ENCODE measurements around the gene SNX6. TPM values are rescaled to one million over a fixed set of nuclear protein-coding genes. Genes with fewer than 3 reads are reported as not detected.
"Not testable (repeated sequence)": the region's sequence is repeated elsewhere in the genome, so short reads cannot be mapped to it uniquely, and the experiment has no call there.

Gene SNX6
- total RNA-seq, 1 experiment from 2014 or later: 69.3 TPM

DNA sequence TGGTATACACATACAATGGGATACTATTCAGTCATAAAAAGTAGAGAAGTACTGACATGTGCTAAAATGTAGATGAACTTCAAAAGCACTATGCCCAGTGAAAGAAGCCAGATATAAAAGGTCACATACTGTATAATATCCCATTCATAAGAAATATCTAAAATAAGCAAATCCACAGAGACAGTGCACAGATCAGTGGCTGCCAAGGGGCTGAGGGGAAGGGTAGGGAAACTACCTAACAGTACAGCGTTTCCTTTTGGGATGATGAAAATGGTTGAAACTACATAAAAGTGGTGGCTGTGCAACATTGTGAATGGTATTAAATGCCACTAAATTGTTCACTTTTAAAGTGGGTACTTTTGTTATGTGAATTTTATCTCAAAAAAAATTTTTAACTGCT, 102.4 kb downstream of the SNX6 start:
- Histone ChIP-seq H2BK5ac (ENCODE audit: insufficient read length, low read length) (no peak overlapping the region), H2BK12ac (ENCODE audit: insufficient read length, low read depth, low read length) (no peak overlapping the region), H3K9ac (ENCODE audit: extremely low read depth, insufficient read length, low read length) (no peak overlapping the region), H4K91ac (ENCODE audit: insufficient read length, low read depth, low read length) (no peak overlapping the region), H4K20me1 (ENCODE audit: control insufficient read depth, insufficient read depth, insufficient read length) (no peaks in the 10 kb centered on the region), H3K23ac (ENCODE audit: insufficient read length, low read depth, low read length) (no peak overlapping the region), H3K4me1 (ENCODE audit: insufficient read depth, low read length) (no peaks in the 10 kb centered on the region), H3K4ac (ENCODE audit: low read depth, low read length) (no peak overlapping the region), H3K79me1 (ENCODE audit: insufficient read depth, low read depth, low read length, poor library complexity, severe bottlenecking) (no peaks in the 10 kb centered on the region), H3K9me3 (ENCODE audit: control insufficient read depth, low read depth, low read length) (no peaks in the 10 kb centered on the region), H2AFZ (ENCODE audit: low read length) (no peak overlapping the region), H3K79me2 (ENCODE audit: insufficient read depth, low read length) (no peaks in the 10 kb centered on the region), H3T11ph (ENCODE audit: low read length) (no peak overlapping the region), H4K8ac (replicated peaks; ENCODE audit: insufficient read length, low read depth, low read length) (no peak overlapping the region), H3K56ac (ENCODE audit: insufficient read length, low read depth, low read length) (no peak overlapping the region), H3K23me2 (ENCODE audit: insufficient read length, low read depth, low read length, poor library complexity, severe bottlenecking) (no peaks in the 10 kb centered on the region), H3K18ac (ENCODE audit: insufficient read length, low read depth, low read length) (no peak overlapping the region), H3K27me3 (ENCODE audit: insufficient read depth, low read length) (no peaks in the 10 kb centered on the region), H3K4me2 (ENCODE audit: insufficient read depth, insufficient read length, low read length) (no peak overlapping the region), H2AK5ac (ENCODE audit: insufficient read length, low read length) (no peak overlapping the region), H2BK15ac (ENCODE audit: low read depth, low read length) (no peak overlapping the region), H3K14ac (ENCODE audit: insufficient read depth, low read length) (no peak overlapping the region), H2BK20ac (ENCODE audit: low read depth, low read length, poor library complexity, severe bottlenecking) (no peak overlapping the region), H3K27ac (ENCODE audit: insufficient read length, low read depth, low read length) (no peak overlapping the region), H2BK120ac (ENCODE audit: low read depth, low read length, poor library complexity, severe bottlenecking) (no peak overlapping the region), H4K5ac (ENCODE audit: insufficient read length, low read depth, low read length) (no peak overlapping the region)
- WGBS (ENCODE audit: extremely low coverage, insufficient read length, low lambda C conversion rate): no CpG with 5 or more reads among the region's 1 CpG
- Mint-ChIP-seq H3K4me3 (no peak overlapping the region), H3K9me3 (no peaks in the 10 kb centered on the region), H3K27me3 (ENCODE audit: low read depth) (no peaks in the 10 kb centered on the region), H3K27ac (no peak overlapping the region), H3K36me3 (ENCODE audit: insufficient read depth in 1 of 3, low read depth in 3 of 3) (peaks cover 19 to 63% (median 52%) of the 10 kb centered on the region in 3 experiments; a peak in 6 of 7 replicates), H3K4me1 (no peaks in the 10 kb centered on the region)
- TF ChIP-seq CTCF (conservative IDR thresholded peaks at IDR 0.05): no peak
- DNase-seq: no peak

DNA sequence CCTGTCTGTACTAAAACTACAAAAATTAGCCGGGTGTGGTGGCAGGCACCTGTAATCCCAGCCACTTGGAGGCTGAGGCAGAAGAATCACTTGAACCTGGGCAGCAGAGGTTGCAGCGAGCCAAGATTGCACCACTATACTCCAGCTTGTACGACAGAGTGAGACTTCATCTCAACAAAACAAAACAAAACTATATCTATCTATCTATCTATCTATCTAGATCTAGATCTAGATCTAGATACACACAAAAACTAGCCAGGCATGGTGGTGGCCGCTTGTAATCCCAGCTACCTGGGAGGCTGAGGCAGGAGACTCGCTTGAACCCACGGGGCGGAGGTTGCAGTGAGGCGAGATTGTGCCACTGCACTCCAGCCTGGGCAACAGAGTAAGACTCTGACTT, 105.7 kb downstream of the SNX6 start:
- H3K23me2 ChIP-seq (ENCODE audit: insufficient read length, low read depth, low read length, poor library complexity, severe bottlenecking); H3K79me1 ChIP-seq (ENCODE audit: insufficient read depth, low read depth, low read length, poor library complexity, severe bottlenecking); H2BK120ac ChIP-seq (ENCODE audit: low read depth, low read length, poor library complexity, severe bottlenecking); H3K9me3 Mint-ChIP-seq; H2AFZ ChIP-seq (ENCODE audit: low read length); H4K5ac ChIP-seq (ENCODE audit: insufficient read length, low read depth, low read length); DNase-seq; H2AK5ac ChIP-seq (ENCODE audit: insufficient read length, low read length); H3K14ac ChIP-seq (ENCODE audit: insufficient read depth, low read length); H3K4me1 ChIP-seq (ENCODE audit: insufficient read depth, low read length); H3K4me2 ChIP-seq (ENCODE audit: insufficient read depth, insufficient read length, low read length); H3T11ph ChIP-seq (ENCODE audit: low read length); H3K4ac ChIP-seq (ENCODE audit: low read depth, low read length); H3K4me3 Mint-ChIP-seq; H4K8ac ChIP-seq (replicated peaks; ENCODE audit: insufficient read length, low read depth, low read length); H3K79me2 ChIP-seq (ENCODE audit: insufficient read depth, low read length); H3K27me3 ChIP-seq (ENCODE audit: insufficient read depth, low read length); H3K9ac ChIP-seq (ENCODE audit: extremely low read depth, insufficient read length, low read length); H2BK15ac ChIP-seq (ENCODE audit: low read depth, low read length); H3K27ac ChIP-seq (ENCODE audit: insufficient read length, low read depth, low read length); H4K20me1 ChIP-seq (ENCODE audit: control insufficient read depth, insufficient read depth, insufficient read length); H3K9me3 ChIP-seq (ENCODE audit: control insufficient read depth, low read depth, low read length); H3K4me1 Mint-ChIP-seq; H2BK20ac ChIP-seq (ENCODE audit: low read depth, low read length, poor library complexity, severe bottlenecking); H4K91ac ChIP-seq (ENCODE audit: insufficient read length, low read depth, low read length); H3K23ac ChIP-seq (ENCODE audit: insufficient read length, low read depth, low read length); H3K18ac ChIP-seq (ENCODE audit: insufficient read length, low read depth, low read length); H3K27me3 Mint-ChIP-seq (ENCODE audit: low read depth); H2BK5ac ChIP-seq (ENCODE audit: insufficient read length, low read length); H3K56ac ChIP-seq (ENCODE audit: insufficient read length, low read depth, low read length); H2BK12ac ChIP-seq (ENCODE audit: insufficient read length, low read depth, low read length); H3K27ac Mint-ChIP-seq: not testable (repeated sequence)
- no CpG with 5 or more reads among the region's 8 CpGs for whole genome bisulfite sequencing (ENCODE audit: extremely low coverage, insufficient read length, low lambda C conversion rate)
- H3K36me3 Mint-ChIP-seq (ENCODE audit: insufficient read depth in 1 of 3, low read depth in 3 of 3): peaks cover 23 to 70% (median 66%) of the 10 kb centered on the region in 3 experiments; a peak in 6 of 7 replicates

Measured in H9 (cell line).